Inflammatory macrophage treated with lipopolysaccharide for 1 hour (primary cell): ENCODE results near the gene COMMD6.

Experiments
- DNase-seq, 2 donors: peaks; one replicate each; pipeline ENCODE4 v3.0.0-alpha.2; 2020 to 2022

The COMMD6 gene

DNA sequence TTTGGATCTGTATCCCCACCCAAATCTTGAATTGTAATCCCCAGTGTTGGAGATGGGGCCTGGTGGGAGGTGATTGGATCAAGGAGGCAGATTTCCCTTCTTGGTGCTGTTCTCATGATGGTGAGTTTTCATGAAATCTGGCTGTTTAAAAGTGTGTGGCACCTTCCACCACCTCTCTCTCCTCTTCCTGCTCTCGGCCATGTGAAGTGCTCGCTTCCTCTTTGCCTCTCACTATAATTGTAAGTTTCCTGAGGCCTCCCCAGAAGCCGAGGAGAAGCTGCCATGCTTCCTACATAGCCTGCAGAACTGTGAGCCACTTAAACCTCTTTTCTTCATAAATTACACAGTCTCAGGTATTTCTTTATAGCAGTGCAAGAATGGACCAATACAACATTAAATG, 15.7 kb downstream of the COMMD6 start:
- DNase-seq = no peak

DNA sequence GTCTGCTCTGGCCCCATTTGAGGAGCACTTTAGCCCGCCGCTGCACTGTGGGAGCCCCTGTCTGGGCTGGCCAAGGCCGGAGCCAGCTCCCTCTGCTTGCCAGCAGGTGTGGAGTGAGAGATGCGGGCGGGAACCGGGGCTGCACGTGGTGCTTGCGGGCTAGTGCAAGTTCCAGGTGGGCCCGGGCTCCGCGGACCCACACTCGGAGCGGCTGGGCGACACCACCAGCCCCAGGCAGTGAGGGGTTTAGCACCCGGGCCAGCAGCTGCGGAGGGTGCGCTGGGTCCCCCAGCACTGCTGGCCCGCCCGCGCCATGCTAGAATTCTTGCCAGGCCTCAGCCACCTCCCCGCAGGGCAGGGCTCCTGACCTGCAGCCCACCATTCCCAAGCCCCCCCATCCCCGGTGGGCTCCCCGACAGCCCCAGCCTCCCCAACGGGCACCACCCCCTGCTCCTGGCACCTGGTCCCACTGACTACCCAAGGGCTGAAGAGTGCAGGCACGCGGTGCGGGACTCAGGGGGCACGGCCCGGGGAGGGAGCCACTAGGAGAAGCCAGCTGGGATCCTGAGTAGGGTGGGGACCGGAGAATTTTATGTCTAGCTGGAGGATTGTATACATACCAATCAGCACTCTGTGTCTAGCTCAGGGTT, 19.1 kb downstream of the COMMD6 start:
- DNase-seq = no peak

DNA sequence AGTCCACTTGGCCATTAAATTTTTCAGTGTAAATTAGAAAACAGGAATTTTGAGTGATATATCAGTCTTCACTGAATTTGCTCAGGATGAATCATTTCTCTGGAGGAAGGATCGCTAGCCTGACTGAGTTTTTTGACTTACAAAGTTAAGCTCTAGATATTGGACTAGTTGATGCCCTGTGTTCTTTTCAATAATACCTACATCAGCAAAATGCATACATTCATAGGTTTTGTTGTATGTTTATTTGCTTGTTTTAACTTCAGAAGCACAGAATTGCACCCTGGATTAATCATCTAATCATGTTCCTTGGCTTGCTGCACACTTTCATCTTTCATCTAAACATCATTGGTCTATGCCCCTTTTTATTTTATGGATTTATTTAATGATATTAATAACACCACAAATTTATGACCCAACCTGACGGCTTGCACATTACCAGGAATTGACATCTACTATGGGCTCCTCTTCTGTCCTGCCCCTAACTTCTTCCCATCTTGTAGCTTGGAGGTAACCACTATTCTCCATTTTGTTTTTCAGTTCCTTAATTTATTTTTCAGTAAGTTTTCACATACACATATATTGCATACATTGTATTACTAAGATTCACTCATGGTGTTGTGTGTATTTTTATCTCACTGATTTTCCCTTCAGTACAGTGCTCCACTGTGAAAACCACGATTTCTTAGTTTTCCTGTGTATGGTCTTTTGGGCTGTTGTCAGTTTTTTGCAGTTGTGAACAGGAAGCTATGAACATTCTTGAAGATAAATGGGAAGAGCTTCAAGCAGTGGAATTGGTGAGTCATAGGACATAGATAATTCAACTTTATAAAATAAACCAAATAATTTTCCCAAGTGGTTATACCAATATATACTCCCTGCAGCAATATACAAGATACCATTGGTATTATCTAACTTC, 23.3 kb downstream of the COMMD6 start:
- DNase-seq = peak in 1 of 2 donors; percentile 33

DNA sequence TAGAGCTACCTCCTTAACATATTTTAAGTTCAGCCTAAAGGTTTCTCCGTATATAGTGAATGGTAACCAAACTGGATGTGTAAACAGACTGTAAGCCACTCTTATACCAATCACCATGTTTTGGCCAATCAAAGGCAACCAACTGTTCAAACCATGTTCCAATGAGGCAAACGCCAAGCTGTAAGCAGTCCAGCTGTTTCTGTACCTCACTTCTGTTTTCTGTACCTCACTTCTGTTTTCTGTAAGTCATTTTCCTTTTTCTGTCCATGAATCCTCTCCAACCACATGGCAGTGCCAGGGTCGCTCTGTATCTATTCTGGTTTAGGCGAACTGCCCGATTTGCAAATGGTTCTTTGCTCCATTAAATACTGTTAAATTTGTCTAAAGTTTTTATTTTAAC, 24.4 kb downstream of the COMMD6 start:
- peak; percentile 23 to 47 for DNase-seq

DNA sequence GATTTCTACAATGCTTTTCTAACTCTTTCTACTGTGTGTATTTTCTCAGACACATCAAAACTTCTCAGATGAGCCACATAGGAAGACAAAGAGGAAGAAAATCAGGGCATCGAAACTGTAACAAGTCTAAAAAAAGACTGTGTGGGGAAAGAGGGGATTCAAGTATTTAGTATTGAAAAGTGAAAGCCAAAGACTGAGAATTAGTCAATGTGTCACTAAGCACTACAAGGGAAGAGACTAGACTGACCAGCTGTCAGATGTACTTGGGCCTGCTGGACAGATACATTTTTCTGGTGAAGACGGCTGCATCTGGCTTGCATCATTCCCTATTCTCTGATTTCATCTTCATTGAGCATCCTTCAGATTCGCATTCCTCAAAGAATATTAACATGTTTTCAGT, 25.4 kb downstream of the COMMD6 start:
- DNase-seq = peak; percentile 65 to 84

DNA sequence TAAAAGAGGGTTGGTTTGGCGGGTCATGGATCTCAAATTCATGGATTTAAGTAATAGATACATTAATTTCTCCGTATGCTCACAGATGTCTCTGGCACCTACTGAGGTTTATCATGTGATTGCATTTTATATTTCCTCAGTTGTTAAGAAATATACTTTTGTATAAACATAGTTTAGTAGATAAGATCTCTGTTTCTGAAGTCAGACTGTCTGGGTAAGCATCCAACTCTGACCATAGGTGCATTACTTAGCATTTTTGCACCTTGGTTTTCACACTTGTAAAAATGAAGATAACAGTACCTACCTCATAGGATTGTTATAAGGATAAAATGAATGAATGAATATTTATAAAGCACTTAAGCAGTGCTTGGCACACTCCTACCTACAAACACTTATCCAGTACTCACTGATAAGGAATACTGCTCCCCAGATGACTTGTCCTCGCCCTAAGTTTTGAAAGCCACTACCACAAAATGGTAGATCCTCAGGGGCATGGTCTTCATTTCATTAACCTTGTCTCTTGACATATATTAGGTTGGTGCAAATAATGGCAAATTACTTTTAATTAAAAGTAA, 26.5 kb downstream of the COMMD6 start:
- DNase-seq = no peak

DNA sequence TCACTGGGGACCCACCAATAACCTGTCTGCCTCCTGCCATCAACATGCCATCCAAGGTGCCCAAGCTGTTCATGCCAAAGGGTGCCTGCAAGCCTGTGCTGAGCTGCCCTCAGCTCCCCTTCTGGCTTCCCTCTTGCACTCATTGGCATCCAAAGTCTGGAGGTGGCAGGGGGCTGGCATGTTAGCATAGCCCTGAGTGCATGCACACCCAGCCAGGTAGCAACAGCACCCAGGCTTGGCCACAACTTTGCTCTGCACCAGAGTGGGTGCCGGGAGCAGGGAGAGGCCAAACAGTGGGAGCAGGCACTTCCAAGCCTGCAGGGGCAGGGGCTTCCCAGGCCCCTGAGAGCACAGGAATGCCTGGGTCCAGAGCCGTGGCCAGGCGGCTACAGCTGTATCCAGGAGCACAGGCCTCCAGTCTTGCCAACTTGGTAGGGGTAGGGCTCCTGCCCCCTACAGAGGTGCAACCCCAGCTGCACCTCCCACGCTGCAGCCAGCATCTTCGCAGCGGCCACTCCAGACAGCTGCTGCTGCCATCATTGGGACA, 29.6 kb downstream of the COMMD6 start:
- no peak for DNase-seq

DNA sequence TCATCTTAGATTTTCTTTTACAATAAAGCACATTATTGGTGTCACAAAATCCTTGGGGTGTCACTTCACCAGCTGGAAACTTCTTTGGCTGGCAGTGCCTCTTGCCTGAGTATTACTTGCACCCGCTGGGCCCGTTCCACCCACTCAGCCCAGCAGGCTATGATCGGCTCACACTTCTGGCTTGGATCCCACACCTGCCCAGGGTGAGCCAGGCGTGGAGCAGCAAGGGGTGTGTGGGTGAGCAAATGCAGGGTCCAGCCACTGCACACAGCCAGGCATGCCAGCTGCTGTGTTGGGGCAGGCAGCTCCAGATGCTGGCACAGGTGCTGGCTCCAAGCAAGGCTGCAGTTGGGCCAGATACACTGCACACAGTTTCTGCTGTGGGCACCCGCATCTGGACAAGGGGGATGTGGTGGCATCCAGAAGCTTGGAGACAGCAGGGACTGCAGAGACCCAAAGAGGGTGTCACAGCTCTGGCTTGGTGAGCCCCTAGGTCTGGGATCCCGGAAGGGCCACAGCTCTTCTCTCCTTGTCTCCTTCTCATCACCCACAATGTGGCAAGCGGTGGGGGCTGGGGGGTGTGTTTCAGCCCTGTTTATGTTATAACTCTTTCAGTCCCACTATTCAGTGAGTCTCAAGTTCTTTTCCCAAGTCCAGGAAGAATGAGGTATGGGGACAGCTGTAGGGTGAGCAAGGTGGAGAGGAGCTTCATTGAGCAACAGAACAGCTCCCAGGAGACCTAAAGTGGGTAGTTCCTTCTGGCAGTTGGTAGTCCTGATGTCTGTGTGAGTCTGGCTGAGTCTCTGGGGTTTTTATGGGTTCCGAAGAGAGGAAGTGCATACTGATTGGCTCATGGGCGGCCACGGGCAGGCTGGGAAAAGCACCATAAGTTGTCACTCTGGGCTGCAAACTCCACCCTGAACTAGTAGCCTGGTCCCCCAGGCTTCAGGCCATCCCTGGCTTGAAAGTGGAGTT, 30.3 kb downstream of the COMMD6 start:
- peak; percentile 31 to 33 for DNase-seq

DNA sequence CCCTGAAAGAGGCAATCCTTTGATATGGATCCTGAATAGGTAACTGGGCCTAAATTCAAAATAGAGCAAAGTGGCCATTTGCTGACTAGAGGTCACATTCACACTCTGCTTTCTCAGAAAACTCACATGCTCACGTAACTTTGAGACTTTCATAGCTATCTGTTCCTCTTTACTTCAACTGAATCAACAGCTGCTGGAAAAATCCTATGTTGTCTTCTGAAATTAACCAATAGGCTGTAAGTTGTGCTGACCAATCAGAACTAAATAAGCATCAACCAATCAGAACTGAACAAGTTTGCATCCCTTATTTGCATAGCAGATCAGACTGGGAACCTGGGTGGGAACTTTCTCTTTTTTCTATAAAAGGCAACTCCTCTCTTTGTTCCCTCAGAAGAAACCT, 31.6 kb downstream of the COMMD6 start:
- DNase-seq = peak in 1 of 2 donors; percentile 29

DNA sequence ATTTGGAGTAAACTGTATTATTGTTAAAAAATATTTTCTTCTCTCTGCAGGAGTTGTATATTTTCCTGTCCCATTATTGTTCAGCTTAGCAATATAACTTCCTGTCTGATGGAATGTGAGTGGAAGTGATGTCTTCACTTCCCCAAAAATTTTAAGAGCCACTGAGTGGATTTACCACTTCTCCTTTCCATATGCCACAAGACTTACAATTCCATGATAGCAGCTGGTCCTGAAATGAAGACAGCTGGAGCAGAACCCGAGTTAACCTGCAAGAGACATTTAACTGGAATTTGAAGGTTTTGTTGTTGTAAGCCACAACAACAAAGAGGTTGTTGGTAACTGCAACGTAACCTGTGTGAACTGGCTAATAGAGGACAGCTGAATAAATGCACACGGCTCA, 32.3 kb downstream of the COMMD6 start:
- peak; percentile 59 to 82 for DNase-seq

DNA sequence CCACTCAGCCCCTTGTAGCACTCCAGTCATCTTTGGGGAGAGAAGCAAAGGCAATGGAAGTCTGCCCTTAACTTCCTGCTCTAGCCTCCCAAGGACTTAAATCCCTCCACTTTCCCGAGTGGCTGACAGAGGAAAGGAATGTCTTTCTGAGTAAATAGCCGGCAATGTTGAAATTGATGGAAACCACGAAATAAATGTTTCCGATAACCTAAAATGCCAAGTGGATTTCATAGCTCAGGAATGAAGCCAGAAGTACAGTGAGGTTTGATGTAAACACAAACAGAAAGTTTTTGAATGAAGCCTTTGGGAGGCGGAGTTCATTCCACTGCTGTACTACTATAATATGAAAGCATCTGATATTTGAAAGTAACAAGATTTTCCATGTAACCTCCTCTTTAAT, 41.7 kb downstream of the COMMD6 start:
- DNase-seq = no peak

DNA sequence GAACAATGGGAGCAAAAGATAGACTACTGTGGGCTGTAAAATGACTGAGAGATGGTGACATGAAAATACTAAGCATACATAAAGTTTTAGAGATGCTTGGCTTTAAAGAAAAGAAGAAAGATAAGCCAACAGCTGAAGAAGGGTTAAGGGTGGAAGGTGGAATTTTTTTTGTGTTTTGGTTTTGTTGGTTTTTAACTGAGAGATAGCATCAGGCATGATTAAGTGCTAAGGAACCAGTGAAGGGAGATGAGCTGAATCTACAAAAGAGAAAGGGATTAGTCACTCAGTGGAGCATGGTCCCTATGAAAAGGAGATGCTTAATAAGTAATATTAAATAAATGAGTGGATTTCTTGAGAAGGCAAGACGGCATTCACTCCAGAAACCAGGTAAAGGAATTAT, 43.1 kb downstream of the COMMD6 start:
- DNase-seq = no peak

DNA sequence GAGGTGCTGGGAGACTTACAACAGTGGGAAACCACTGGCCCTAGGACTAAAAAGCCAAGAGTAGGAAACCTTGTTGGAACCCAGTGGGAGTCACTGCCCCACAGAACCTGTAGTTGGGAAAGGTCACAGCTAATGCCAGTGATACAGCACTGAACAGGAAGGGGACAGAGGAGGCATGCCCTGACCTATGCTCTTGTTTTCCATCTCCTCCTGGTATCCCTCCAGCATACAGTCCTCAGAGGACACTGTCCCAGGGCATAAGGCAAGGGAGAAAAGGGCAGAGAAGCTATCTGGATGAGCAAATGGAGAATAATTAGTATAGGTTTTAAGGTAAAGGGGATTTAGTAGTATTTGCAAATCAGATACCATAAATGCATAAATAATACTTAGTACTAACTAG, 44.5 kb downstream of the COMMD6 start:
- DNase-seq = no peak

DNA sequence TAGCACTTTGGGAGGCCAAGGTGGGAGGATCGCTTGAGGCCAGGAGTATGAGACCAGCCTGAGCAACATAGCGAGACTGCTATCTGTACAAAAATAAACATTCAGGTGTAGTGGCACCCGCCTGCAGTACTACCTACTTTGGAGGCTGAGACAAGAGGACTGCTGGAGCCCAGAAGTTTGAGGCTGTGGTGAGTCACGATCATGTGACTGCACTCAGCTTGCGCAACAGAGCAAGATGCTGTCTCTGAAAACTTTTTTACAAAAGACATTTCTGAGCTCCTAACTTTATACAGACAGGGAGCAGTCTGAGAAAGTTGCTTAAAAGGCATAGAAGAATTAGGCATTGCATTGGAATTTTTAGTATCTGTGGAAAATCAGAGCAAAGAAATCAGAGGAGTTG, 45.3 kb downstream of the COMMD6 start:
- no peak for DNase-seq

DNA sequence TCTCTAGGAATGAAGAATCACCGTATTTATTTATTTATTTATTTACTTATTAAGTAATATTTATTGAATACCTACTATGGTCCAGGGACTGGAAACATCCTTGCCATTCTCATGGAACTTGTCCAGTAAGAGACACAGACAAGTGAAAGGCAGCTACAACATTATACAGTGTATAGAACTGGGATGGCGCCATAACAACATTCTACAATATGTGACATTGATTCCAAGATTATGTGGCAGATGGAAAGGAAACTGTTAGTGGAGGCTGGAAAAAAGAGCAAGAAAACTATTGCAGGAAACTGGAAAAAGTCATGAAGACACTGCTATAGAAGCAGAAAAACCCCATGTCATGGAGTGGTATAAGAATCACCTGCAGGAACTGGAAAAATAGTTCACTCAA, 46.3 kb downstream of the COMMD6 start:
- no peak for DNase-seq

DNA sequence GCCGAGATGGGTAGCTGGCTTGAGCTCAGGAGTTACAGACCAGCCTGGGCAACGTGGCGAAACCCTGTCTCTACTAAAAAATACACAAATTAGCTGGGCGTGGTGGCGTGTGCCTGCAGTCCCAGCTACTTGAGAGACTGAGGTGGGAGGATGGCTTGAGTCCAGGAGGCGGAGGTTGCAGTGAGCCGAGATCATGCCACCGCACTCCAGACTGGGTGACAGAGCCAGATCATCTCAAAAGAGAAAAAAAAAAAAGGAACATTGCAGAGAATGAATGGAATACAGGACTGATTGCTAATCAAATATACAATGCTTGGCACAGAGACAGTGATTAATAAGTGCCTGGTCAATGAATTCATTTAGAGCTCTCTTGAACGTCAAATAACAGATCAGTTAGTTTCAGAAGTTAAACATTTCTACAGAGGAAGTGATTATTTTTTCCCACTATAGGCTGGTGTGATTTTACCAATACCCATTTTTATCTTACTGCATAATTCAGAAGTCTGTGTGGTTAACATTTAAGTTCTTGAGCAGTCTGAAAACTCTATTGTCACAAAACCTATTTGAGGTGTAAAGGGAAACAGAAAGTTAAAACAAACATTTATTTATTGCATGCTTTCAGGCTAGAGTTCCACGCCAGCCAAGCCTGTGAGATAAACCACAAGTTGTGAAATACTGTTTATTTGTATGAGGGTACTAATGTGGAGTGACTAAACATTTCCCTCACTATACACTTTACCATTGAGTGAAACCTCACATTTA, 48.0 kb downstream of the COMMD6 start:
- peak; percentile 76 to 80 for DNase-seq

DNA sequence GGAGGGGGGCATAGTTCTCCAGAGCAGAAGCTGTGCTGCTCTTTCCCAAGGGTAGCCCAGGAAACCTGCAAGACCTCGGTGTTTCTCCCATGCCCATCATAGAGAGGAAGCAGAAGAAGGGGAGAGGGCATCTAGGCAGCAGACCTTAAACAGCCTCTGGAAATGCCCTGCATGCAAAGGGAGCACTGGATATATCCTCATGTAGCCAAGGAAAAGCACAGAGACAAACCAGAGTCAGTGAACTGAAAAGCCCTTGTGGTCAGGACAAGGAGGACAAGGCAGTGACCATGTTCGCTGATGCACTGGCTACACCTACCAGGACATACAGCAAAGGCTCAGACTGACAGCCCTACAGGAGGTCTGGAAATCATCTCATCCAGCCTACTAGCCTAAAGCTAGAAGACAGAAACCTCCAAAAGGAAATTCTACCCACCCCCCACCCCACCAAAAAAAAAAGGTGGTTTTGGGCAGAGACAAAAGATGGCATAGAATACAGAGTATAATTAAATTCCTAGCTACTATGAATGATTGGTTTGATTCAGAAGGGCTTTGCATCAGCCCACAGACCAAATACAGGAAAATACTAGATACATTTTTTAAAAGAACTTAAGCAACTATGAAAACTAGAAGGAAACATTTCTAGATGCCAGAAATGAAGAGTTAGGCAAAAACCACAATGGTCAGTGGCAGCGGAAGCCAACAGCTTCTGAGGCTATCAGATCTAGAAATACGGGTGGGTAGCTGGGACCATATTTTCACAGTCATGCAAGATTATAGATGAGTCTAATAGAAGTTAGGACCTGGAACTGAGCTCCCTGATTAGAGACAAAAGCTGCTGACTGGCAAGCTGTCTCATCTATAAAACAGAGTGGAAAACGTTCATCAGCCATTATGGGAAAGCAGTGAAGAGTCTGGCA, 51.2 kb downstream of the COMMD6 start:
- DNase-seq = no peak

DNA sequence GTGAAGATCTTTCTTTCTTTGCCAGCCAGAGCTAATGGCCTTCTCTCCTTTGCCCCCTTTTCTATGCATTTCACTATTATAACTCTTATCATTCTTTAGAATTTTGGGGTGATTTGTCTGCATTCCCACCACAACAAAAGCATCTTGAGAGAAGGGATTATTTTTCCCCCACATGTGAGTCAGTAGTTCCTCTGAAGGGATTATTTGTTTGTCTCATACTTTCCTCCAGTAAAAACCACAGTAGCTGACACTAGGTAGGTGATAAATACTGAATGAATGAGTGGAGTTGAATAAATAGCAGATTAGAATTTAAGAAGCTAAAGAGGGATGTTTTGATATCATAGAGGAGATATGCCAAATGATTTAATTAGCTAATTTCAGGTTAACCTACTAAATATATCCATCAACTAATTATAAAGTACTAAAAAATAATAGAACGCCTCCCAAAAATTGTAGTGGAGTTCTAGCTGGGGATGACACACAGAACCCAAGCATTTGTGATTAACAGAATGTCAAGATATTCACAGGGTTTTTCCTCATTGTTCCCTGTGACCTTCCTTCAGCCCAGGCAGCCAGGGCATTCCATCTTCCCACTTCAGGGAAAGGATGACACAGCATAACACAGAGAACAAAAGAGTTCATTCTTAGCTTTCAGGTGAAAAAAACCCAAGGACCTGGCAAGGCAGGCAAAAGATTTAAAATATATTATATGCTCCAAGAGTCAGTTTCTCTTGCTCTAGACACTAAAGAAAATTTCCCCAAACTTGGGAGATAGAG, 52.2 kb downstream of the COMMD6 start:
- DNase-seq = no peak

DNA sequence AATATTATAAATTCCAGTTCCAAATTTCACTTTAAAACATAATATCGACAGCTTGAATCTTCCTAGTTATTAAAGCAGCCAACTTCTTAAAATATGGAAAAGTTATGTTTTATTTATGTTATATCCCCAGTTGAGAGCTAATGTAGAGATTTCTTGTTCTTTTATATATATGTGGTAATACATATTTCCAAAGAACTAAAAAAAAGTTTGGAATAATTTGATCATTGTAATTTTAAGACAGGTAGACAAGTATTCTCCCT, 54.9 kb downstream of the COMMD6 start:
- no peak for DNase-seq
